Hepatocyte (in vitro differentiated cells): ENCODE results near the gene MS4A15. TPM values are rescaled to one million over a fixed set of nuclear protein-coding genes. Genes with fewer than 3 reads are reported as not detected.

Experiments used
- DNase-seq: peaks from one replicate; pipeline ENCODE4 v3.0.0-alpha.2; 2016; ENCODE audit warnings: low spot score
- H2AFZ ChIP-seq: fragments of 200-600 bp; sonication (generic); 2 replicates; pipeline ENCODE4 v1.6.0; 2016; ENCODE audit warnings: antibody characterized with exemption, mild to moderate bottlenecking
- H3K27ac ChIP-seq: fragments of 200-600 bp; sonication (generic); 2 replicates; pipeline ENCODE4 v1.5.1; 2016; ENCODE audit warnings: mild to moderate bottlenecking
- H3K27me3 ChIP-seq: fragments of 200-600 bp; sonication (generic); 2 replicates; pipeline ENCODE4 v1.6.1; 2016
- H3K36me3 ChIP-seq: fragments of 200-600 bp; sonication (generic); replicated peaks from 2 replicates; pipeline ENCODE4 v1.5.1; 2016; ENCODE audit warnings: low read depth; ENCODE audit not compliant: insufficient read depth
- H3K4me1 ChIP-seq: fragments of 200-600 bp; sonication (generic); 2 replicates; pipeline ENCODE4 v1.5.1; 2016; ENCODE audit warnings: mild to moderate bottlenecking, moderate library complexity; ENCODE audit not compliant: insufficient read depth
- H3K4me2 ChIP-seq: fragments of 200-600 bp; sonication (generic); 2 replicates; pipeline ENCODE4 v1.6.0; 2016
- H3K4me3 ChIP-seq: fragments of 200-600 bp; sonication (generic); 2 replicates; pipeline ENCODE4 v1.5.1; 2016; ENCODE audit warnings: mild to moderate bottlenecking
- H3K79me2 ChIP-seq: fragments of 200-600 bp; sonication (generic); 2 replicates; pipeline ENCODE4 v1.6.0; 2017; ENCODE audit warnings: mild to moderate bottlenecking
- H3K9me2 ChIP-seq: fragments of 200-600 bp; sonication (generic); replicated peaks from 2 replicates; pipeline ENCODE4 v1.6.0; 2017; ENCODE audit warnings: mild to moderate bottlenecking; ENCODE audit not compliant: insufficient read depth
- H3K9me3 ChIP-seq: fragments of 200-600 bp; sonication (generic); 2 replicates; pipeline ENCODE4 v1.5.1; 2016; ENCODE audit warnings: low read depth, mild to moderate bottlenecking
- H4K20me1 ChIP-seq: fragments of 200-600 bp; sonication (generic); 2 replicates; pipeline ENCODE4 v1.6.0; 2016; ENCODE audit warnings: mild to moderate bottlenecking; ENCODE audit not compliant: insufficient read depth, poor library complexity, severe bottlenecking
- EZH2 ChIP-seq: fragments of 200-600 bp; sonication (generic); IDR thresholded peaks from 2 replicates; pipeline ENCODE4 v1.6.1; 2016; ENCODE audit warnings: antibody characterized with exemption, mild to moderate bottlenecking, borderline replicate concordance
- EZH2phosphoT487 ChIP-seq: fragments of 200-600 bp; sonication (generic); IDR thresholded peaks from one replicate; pipeline ENCODE4 v1.6.1; 2018; ENCODE audit warnings: antibody characterized with exemption, mild to moderate bottlenecking, low read depth, moderate library complexity; ENCODE audit not compliant: unreplicated experiment, severe bottlenecking
- WGBS: methylation state at CpG from one replicate; pipeline ENCODE4 v1.1.6; 2016; ENCODE audit warnings: low lambda C conversion rate; ENCODE audit errors: missing lambda C conversion rate; 5-methylcytosine and 5-hydroxymethylcytosine counted together
- polyA plus RNA-seq: library from polyadenylated mRNA; unstranded; fragments of >200 nt; fragmentation: Nextera tagmentation; extraction: Ambion mirVana; gene quantifications from 2 replicates; pipeline ENCODE4 v1.2.1, GENCODE V29; 2016
- total RNA-seq: library from RNA; depleted of rRNA; stranded (reverse); fragments of >200 nt; gene quantifications from 2 replicates; pipeline ENCODE4 v1.2.3, GENCODE V29; 2014
- TF ChIP-seq, protein P1 (sequence below): fragments of 200-600 bp; sonication (generic); IDR thresholded peaks from 2 replicates; pipeline ENCODE4 v1.5.1; 2016; ENCODE audit warnings: antibody characterized with exemption, mild to moderate bottlenecking; ENCODE audit not compliant: poor library complexity

MS4A15 gene
- total and polyA plus RNA-seq, 2 experiments from 2014 or later, result 1.1 to 4.3 TPM

DNA sequence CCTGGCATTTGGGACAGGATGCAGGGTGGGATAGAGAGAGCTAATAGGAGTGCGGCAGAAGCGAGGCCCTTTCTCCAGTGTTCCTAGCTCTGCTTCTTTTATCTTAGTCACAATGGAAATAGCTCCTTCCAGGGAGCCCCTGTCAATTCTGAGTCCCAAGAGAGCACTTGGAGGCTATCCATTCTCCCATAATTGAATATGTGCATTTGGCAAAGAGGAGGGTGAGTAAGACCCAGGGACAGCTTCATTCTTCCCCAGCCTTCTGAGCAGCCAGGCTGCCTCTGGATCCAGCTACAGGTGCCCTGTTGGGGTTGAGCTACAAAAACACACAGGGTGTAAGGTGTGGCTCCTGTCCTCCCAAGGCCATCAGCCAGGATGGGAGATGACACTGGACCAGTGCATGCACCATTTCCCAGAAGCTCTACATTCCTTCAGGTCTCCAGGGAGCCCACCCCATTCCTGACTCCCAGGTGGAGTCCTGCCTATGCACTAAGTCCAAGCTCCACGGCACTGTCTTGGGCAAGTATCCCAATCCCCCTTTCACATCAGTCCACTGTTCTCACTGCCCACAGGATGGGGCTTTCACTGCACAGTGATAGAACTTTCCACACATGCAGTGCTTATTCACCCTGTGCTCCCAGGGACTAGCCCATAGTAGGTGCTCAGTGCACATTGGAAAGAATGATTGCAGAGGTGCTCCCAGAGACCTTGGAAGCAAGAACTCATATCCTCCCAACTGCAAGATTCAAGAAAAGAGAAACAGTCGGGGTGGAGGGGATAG is 34.7 kb downstream of the MS4A15 start:
- TF ChIP-seq, protein P1, sequence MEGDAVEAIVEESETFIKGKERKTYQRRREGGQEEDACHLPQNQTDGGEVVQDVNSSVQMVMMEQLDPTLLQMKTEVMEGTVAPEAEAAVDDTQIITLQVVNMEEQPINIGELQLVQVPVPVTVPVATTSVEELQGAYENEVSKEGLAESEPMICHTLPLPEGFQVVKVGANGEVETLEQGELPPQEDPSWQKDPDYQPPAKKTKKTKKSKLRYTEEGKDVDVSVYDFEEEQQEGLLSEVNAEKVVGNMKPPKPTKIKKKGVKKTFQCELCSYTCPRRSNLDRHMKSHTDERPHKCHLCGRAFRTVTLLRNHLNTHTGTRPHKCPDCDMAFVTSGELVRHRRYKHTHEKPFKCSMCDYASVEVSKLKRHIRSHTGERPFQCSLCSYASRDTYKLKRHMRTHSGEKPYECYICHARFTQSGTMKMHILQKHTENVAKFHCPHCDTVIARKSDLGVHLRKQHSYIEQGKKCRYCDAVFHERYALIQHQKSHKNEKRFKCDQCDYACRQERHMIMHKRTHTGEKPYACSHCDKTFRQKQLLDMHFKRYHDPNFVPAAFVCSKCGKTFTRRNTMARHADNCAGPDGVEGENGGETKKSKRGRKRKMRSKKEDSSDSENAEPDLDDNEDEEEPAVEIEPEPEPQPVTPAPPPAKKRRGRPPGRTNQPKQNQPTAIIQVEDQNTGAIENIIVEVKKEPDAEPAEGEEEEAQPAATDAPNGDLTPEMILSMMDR, result no peak
- TF ChIP-seq EZH2 (no peak), EZH2phosphoT487 (no peak)
- Histone ChIP-seq H3K9me3 (no peaks in the 10 kb centered on the region), H3K4me2 (no peak overlapping the region), H3K4me3 (no peak overlapping the region), H3K36me3 (no peaks in the 10 kb centered on the region), H3K27ac (no peak overlapping the region), H3K9me2 (no peaks in the 10 kb centered on the region), H3K79me2 (no peaks in the 10 kb centered on the region), H3K27me3 (no peaks in the 10 kb centered on the region), H2AFZ (no peak overlapping the region), H3K4me1 (peaks cover 5% of the 10 kb centered on the region), H4K20me1 (no peaks in the 10 kb centered on the region)
- DNase-seq, result no peak
- WGBS, result 85% methylated on average over 4 of the region's 4 CpGs

DNA sequence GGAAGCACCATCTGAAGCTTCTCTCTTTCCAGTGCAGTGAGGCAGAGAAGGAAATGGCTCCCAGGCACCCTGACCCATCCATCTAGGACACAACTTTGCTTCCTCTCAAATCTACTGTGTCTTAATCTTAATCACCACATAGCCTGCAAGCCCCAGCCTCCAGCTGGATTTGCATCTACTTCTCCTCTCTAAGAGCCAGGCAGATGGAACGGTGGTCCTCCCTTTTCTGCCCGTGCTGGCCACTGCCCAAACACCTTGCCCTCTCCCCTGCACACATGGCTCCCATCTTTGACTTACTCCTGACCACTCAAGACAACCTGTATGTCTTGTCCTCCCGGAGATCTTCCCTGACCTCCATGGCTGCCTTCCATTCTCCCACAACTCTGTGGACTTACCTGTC is 35.9 kb downstream of the MS4A15 start:
- H3K4me1 ChIP-seq, result no peaks in the 10 kb centered on the region
- H3K27me3 ChIP-seq, result no peaks in the 10 kb centered on the region
- WGBS, result 80% methylated on average over 3 of the region's 3 CpGs
- no peak for DNase-seq
- no peaks in the 10 kb centered on the region for H4K20me1 ChIP-seq
- H3K9me3 ChIP-seq, result no peaks in the 10 kb centered on the region
- no peak for TF ChIP-seq EZH2
- no peak for TF ChIP-seq EZH2phosphoT487
- TF ChIP-seq, protein P1, result no peak
- H3K79me2 ChIP-seq, result no peaks in the 10 kb centered on the region
- no peak overlapping the region for H3K4me2 ChIP-seq
- no peaks in the 10 kb centered on the region for H3K36me3 ChIP-seq
- no peaks in the 10 kb centered on the region for H3K9me2 ChIP-seq
- no peak overlapping the region for H3K4me3 ChIP-seq
- no peak overlapping the region for H2AFZ ChIP-seq
- no peak overlapping the region for H3K27ac ChIP-seq

DNA sequence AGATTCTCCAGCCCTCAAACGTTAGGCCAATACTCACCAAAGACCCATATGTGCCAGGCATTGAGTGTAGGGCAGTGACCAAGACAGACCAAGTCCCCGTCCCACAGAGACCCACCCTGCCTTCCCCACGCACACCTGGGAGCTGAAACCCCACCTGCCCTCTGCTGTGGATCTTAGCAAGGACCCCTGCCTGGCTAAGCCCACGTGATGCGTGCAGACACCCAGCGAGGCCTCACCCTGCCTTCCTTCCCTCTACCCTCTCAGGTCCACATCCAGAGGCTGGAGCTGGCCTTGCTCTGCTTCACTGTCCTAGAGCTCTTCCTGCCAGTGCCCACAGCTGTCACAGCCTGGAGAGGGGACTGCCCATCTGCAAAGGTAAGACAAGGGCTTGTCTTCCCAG is 38.6 kb downstream of the MS4A15 start:
- no peaks in the 10 kb centered on the region for H3K4me1 ChIP-seq
- H3K9me3 ChIP-seq, result no peaks in the 10 kb centered on the region
- H3K9me2 ChIP-seq, result no peaks in the 10 kb centered on the region
- H3K27me3 ChIP-seq, result no peaks in the 10 kb centered on the region
- no peak overlapping the region for H2AFZ ChIP-seq
- H3K36me3 ChIP-seq, result no peaks in the 10 kb centered on the region
- no peaks in the 10 kb centered on the region for H3K79me2 ChIP-seq
- no peak overlapping the region for H3K4me3 ChIP-seq
- 83% methylated on average over 6 of the region's 6 CpGs for WGBS
- TF ChIP-seq EZH2phosphoT487 (no peak), EZH2 (no peak)
- TF ChIP-seq, protein P1, result no peak
- DNase-seq, result no peak
- H4K20me1 ChIP-seq, result no peaks in the 10 kb centered on the region
- H3K4me2 ChIP-seq, result no peak overlapping the region
- H3K27ac ChIP-seq, result no peak overlapping the region
